Measurements from ENCODE around the gene NDUFA3. TPM values are rescaled to one million over a fixed set of nuclear protein-coding genes. Genes with fewer than 3 reads are reported as not detected.
A peak's percentile ranks its signal among the peaks of the same experiment; 100 is the strongest.

The NDUFA3 gene
- total RNA-seq, 2 donors from 2014 or later: 146 to 147 TPM

- no peak for DNase-seq
- intact Hi-C loops (cut with DNase I, micrococcal nuclease): no loop called here
- ATAC-seq: no peak
These were observed 3.1 kb downstream of the NDUFA3 start for GRCh38 chr19:54105796-54106195.

GRCh38 chr19:54106716-54107115, 4.1 kb downstream of the NDUFA3 start:
- no peak for ATAC-seq
- intact Hi-C loops (cut with DNase I, micrococcal nuclease): no loop called here
- no peak for DNase-seq

- intact Hi-C loops (cut with DNase I, micrococcal nuclease): no loop called here
- no peak for ATAC-seq
These were observed 5.3 kb downstream of the NDUFA3 start for GRCh38 chr19:54107876-54108490.

GRCh38 chr19:54108496-54108895, 5.8 kb downstream of the NDUFA3 start:
- DNase-seq (no peak), ATAC-seq (no peak)
- intact Hi-C loops (cut with DNase I, micrococcal nuclease): no loop called here

More at GRCh38 chr19:54107876-54108490, 5.3 kb downstream of the NDUFA3 start:
- no peak for DNase-seq

- DNase-seq: no peak
- ATAC-seq: peak; percentile 19
- intact Hi-C loops (cut with DNase I, micrococcal nuclease): no loop called here
These were observed 7.0 kb downstream of the NDUFA3 start for GRCh38 chr19:54109651-54110050.

- intact Hi-C loops (cut with DNase I, micrococcal nuclease): no loop called here
- ATAC-seq (peak; percentile 39), DNase-seq (peak; percentile 52 to 63)
These were observed 11.9 kb downstream of the NDUFA3 start for GRCh38 chr19:54114340-54115108.

GRCh38 chr19:54115109-54116063, 12.7 kb downstream of the NDUFA3 start, which contains the start of the genes PRPF31 and TFPT:
TSS of gene PRPF31 (plus strand) at chr19:54115754. CDS start at chr19:54118279, 2,525 bp downstream.
TSS of gene TFPT (minus strand) at chr19:54115657. CDS start at chr19:54115269, 388 bp downstream.
- DNase-seq (peak; percentile 95 to 99), ATAC-seq (peak; percentile 91)
- intact Hi-C loops (cut with DNase I, micrococcal nuclease): no loop called here

GRCh38 chr19:54121259-54121658, 18.6 kb downstream of the NDUFA3 start:
- ATAC-seq (peak; percentile 88), DNase-seq (peak in 1 of 2 donors; percentile 42)
- intact Hi-C loops (cut with DNase I, micrococcal nuclease): no loop called here

- ATAC-seq (no peak), DNase-seq (no peak)
- intact Hi-C loops (cut with DNase I, micrococcal nuclease): no loop called here
These were observed 21.0 kb downstream of the NDUFA3 start for GRCh38 chr19:54123682-54124081.

GRCh38 chr19:54124393-54124792, 21.7 kb downstream of the NDUFA3 start:
- DNase-seq (no peak), ATAC-seq (no peak)
- intact Hi-C loops (cut with DNase I, micrococcal nuclease): no loop called here

GRCh38 chr19:54125713-54126112, 23.1 kb downstream of the NDUFA3 start:
- DNase-seq: no peak
- no peak for ATAC-seq
- intact Hi-C loops (cut with DNase I, micrococcal nuclease): no loop called here

- DNase-seq (no peak), ATAC-seq (no peak)
- intact Hi-C loops (cut with DNase I, micrococcal nuclease): no loop called here
These were observed 25.2 kb downstream of the NDUFA3 start for GRCh38 chr19:54127688-54128440.

- ATAC-seq (no peak), DNase-seq (no peak)
- intact Hi-C loops (cut with DNase I, micrococcal nuclease): no loop called here
These were observed 25.7 kb downstream of the NDUFA3 start for GRCh38 chr19:54128441-54128725.

GRCh38 chr19:54128796-54129616, 26.4 kb downstream of the NDUFA3 start:
- DNase-seq (no peak), ATAC-seq (no peak)
- intact Hi-C loops (cut with DNase I, micrococcal nuclease): no loop called here

- intact Hi-C loops (cut with DNase I, micrococcal nuclease): no loop called here
- ATAC-seq (no peak), DNase-seq (no peak)
These were observed 27.0 kb downstream of the NDUFA3 start for GRCh38 chr19:54129617-54129996.

GRCh38 chr19:54133312-54133956, 30.8 kb downstream of the NDUFA3 start:
- DNase-seq (no peak), ATAC-seq (no peak)
- intact Hi-C loops (cut with DNase I, micrococcal nuclease): no loop called here

- intact Hi-C loops (cut with DNase I, micrococcal nuclease): no loop called here
- ATAC-seq: no peak
- DNase-seq: no peak
These were observed 31.4 kb downstream of the NDUFA3 start for GRCh38 chr19:54133957-54134590.
